Mucosa of descending colon (tissue), 3 donors: Measurements from ENCODE around the gene QDPR. TPM values are rescaled to one million over a fixed set of nuclear protein-coding genes. Genes with fewer than 3 reads are reported as not detected.

ENCODE experiments used
- ATAC-seq: fragments of 200-7000 bp; cut with Tn5 transposase; one replicate; pipeline ENCODE4 v1.9.1; 2020; ENCODE audit warnings: mild to moderate bottlenecking, moderate library complexity
- DNase-seq, 3 donors: peaks; one replicate each; pipeline ENCODE4 v3.0.0-alpha.2; 2020
- H3K36me3 ChIP-seq: fragments of 200-600 bp; one replicate; pipeline ENCODE4 v1.8.0; 2021; ENCODE audit warnings: low read depth, mild to moderate bottlenecking
- H3K4me1 ChIP-seq: fragments of 200-600 bp; one replicate; pipeline ENCODE4 v1.8.0; 2021; ENCODE audit warnings: low read depth, mild to moderate bottlenecking
- H3K4me3 ChIP-seq: fragments of 200-600 bp; one replicate; pipeline ENCODE4 v1.8.0; 2021; ENCODE audit warnings: mild to moderate bottlenecking
- H3K9me3 ChIP-seq: fragments of 200-600 bp; one replicate; pipeline ENCODE4 v1.8.0; 2021; ENCODE audit warnings: mild to moderate bottlenecking
- CTCF ChIP-seq: fragments of 200-600 bp; IDR thresholded peaks from one replicate; pipeline ENCODE4 v1.8.0; 2022; ENCODE audit warnings: antibody characterized with exemption, mild to moderate bottlenecking
- intact Hi-C, 2 donors: fragments of 100-400 bp; cut with DNase I in 1 of 2; cut with micrococcal nuclease in 1 of 2; formaldehyde crosslinking; loops; one replicate each; pipeline versions ENCODE4 v1.11.0 to v1.11.1; 2022; cut with DNase I, micrococcal nuclease
- total RNA-seq, 3 donors: library from RNA; stranded (reverse); fragmentation: NEBNext Ultra II Directional in 2 of 3; extraction: Animal tissue kit (Norgen Biotek cat#: 25700) in 2 of 3; gene quantifications; one replicate each; pipeline versions ENCODE4 v1.2.1 to v1.2.4, GENCODE V29; 2021 to 2023
- donor health status: DM: no; HTN: no; CAD: no; lungs with moderate emphysema.
- donor health status: DM: no; HTN: no; CAD: no.
- donor health status: DM: no; HTN: yes; CAD: no.

QDPR gene
- total RNA-seq, 3 donors from 2014 or later, result 18.0 to 27.2 (median 24.1) TPM

GRCh38 chr4:17468619-17469221 is 43.2 kb downstream of the QDPR start:
- Histone ChIP-seq H3K9me3 (no peaks in the 10 kb centered on the region), H3K4me1 (no peaks in the 10 kb centered on the region), H3K4me3 (no peak overlapping the region), H3K36me3 (no peaks in the 10 kb centered on the region)
- intact Hi-C loops, result no loop called here
- ATAC-seq, result no peak
- TF ChIP-seq CTCF, result no peak
- DNase-seq, result no peak

- intact Hi-C loops, result no loop called here
- H3K4me3 ChIP-seq, result no peak overlapping the region
- H3K36me3 ChIP-seq, result no peaks in the 10 kb centered on the region
- no peak for DNase-seq
- ATAC-seq, result no peak
- H3K4me1 ChIP-seq, result no peaks in the 10 kb centered on the region
- no peak for TF ChIP-seq CTCF
- no peaks in the 10 kb centered on the region for H3K9me3 ChIP-seq
These were observed 48.3 kb downstream of the QDPR start for GRCh38 chr4:17463606-17464005.

GRCh38 chr4:17450269-17450804 is 61.6 kb downstream of the QDPR start:
- Histone ChIP-seq H3K9me3 (peaks cover 2% of the 10 kb centered on the region), H3K4me1 (no peaks in the 10 kb centered on the region), H3K4me3 (no peak overlapping the region), H3K36me3 (no peaks in the 10 kb centered on the region)
- ATAC-seq (no peak), DNase-seq (no peak)
- intact Hi-C loops, result no loop called here
- TF ChIP-seq CTCF, result no peak

- Histone ChIP-seq H3K36me3 (no peaks in the 10 kb centered on the region), H3K9me3 (no peaks in the 10 kb centered on the region), H3K4me3 (no peak overlapping the region), H3K4me1 (no peaks in the 10 kb centered on the region)
- intact Hi-C loops, result no loop called here
- DNase-seq (no peak), ATAC-seq (no peak)
- no peak for TF ChIP-seq CTCF
These were observed 63.2 kb downstream of the QDPR start for GRCh38 chr4:17448689-17449088.

- intact Hi-C loops, result no loop called here
- DNase-seq, result peak in 1 of 3 donors; percentile 82
These were observed 64.1 kb downstream of the QDPR start for GRCh38 chr4:17447675-17448298.

More at GRCh38 chr4:17447675-17448298, 64.1 kb downstream of the QDPR start:
- Histone ChIP-seq H3K4me3 (no peak overlapping the region), H3K36me3 (no peaks in the 10 kb centered on the region), H3K4me1 (no peaks in the 10 kb centered on the region), H3K9me3 (no peaks in the 10 kb centered on the region)
- ATAC-seq, result peak; percentile 80
- peak; percentile 25 for TF ChIP-seq CTCF
